Ishikawa (cell line): ENCODE measurements around the gene HDAC5.

Experiments used
- CEBPB ChIP-seq: IDR thresholded peaks from 2 replicates; pipeline ENCODE4 v1.6.1; 2012
- CREB1 ChIP-seq: IDR thresholded peaks from 2 replicates; pipeline ENCODE4 v1.6.1; 2012; ENCODE audit warnings: low read depth
- EGR1 ChIP-seq: IDR thresholded peaks from 2 replicates; pipeline ENCODE4 v1.6.1; 2012
- EP300 ChIP-seq: IDR thresholded peaks from 2 replicates; pipeline ENCODE4 v1.6.1; 2012; ENCODE audit warnings: borderline replicate concordance
- FOXM1 ChIP-seq: IDR thresholded peaks from 2 replicates; pipeline ENCODE4 v1.6.1; 2012; ENCODE audit warnings: low read depth, borderline replicate concordance
- MAX ChIP-seq: IDR thresholded peaks from 2 replicates; pipeline ENCODE4 v1.6.1; 2012
- RAD21 ChIP-seq: IDR thresholded peaks from 2 replicates; pipeline ENCODE4 v1.6.1; 2012; ENCODE audit warnings: low read depth
- TAF1 ChIP-seq: IDR thresholded peaks from 2 replicates; pipeline ENCODE4 v1.6.1; 2012; ENCODE audit warnings: low read depth, mild to moderate bottlenecking
- TCF12 ChIP-seq: IDR thresholded peaks from 2 replicates; pipeline ENCODE4 v1.6.1; 2012; ENCODE audit warnings: low read depth
- TEAD4 ChIP-seq: IDR thresholded peaks from 2 replicates; pipeline ENCODE4 v1.6.1; 2012
- YY1 ChIP-seq: IDR thresholded peaks from 2 replicates; pipeline ENCODE4 v1.6.1; 2012; ENCODE audit warnings: low read depth
- ZBTB7A ChIP-seq: IDR thresholded peaks from 2 replicates; pipeline ENCODE4 v1.6.1; 2012; ENCODE audit warnings: low read depth
- TF ChIP-seq, protein P1 (sequence below): IDR thresholded peaks from 2 replicates; pipeline ENCODE4 v1.6.1; 2012
- TF ChIP-seq, protein P2 (sequence below): IDR thresholded peaks from 2 replicates; pipeline ENCODE4 v1.6.1; 2012; ENCODE audit warnings: low read depth, mild to moderate bottlenecking

- peak; percentile 100 for TF ChIP-seq MAX
- TF ChIP-seq CEBPB, result no peak
- peak; percentile 43; the same call in 1 of the 2 replicates for TF ChIP-seq EP300
- TF ChIP-seq, protein P1, sequence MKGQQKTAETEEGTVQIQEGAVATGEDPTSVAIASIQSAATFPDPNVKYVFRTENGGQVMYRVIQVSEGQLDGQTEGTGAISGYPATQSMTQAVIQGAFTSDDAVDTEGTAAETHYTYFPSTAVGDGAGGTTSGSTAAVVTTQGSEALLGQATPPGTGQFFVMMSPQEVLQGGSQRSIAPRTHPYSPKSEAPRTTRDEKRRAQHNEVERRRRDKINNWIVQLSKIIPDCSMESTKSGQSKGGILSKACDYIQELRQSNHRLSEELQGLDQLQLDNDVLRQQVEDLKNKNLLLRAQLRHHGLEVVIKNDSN, result peak; percentile 99
- peak; percentile 13; the same call in 1 of the 2 replicates for TF ChIP-seq YY1
- no peak for TF ChIP-seq TEAD4
- TF ChIP-seq TCF12, result peak; percentile 82
- no peak for TF ChIP-seq CREB1
- TF ChIP-seq ZBTB7A, result no peak
- TF ChIP-seq, protein P2, sequence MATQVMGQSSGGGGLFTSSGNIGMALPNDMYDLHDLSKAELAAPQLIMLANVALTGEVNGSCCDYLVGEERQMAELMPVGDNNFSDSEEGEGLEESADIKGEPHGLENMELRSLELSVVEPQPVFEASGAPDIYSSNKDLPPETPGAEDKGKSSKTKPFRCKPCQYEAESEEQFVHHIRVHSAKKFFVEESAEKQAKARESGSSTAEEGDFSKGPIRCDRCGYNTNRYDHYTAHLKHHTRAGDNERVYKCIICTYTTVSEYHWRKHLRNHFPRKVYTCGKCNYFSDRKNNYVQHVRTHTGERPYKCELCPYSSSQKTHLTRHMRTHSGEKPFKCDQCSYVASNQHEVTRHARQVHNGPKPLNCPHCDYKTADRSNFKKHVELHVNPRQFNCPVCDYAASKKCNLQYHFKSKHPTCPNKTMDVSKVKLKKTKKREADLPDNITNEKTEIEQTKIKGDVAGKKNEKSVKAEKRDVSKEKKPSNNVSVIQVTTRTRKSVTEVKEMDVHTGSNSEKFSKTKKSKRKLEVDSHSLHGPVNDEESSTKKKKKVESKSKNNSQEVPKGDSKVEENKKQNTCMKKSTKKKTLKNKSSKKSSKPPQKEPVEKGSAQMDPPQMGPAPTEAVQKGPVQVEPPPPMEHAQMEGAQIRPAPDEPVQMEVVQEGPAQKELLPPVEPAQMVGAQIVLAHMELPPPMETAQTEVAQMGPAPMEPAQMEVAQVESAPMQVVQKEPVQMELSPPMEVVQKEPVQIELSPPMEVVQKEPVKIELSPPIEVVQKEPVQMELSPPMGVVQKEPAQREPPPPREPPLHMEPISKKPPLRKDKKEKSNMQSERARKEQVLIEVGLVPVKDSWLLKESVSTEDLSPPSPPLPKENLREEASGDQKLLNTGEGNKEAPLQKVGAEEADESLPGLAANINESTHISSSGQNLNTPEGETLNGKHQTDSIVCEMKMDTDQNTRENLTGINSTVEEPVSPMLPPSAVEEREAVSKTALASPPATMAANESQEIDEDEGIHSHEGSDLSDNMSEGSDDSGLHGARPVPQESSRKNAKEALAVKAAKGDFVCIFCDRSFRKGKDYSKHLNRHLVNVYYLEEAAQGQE, result no peak
- peak; percentile 81 for TF ChIP-seq TAF1
- TF ChIP-seq FOXM1, result no peak
- no peak for TF ChIP-seq RAD21
- TF ChIP-seq EGR1, result no peak
These were observed 52.8 kb downstream of the HDAC5 start, which contains the start of gene G6PC3 for GRCh38 chr17:44070455-44071197.
